PC-9 (cell line): ENCODE results near the gene CUX1.

Experiments
- EZH2 ChIP-seq: fragments of 200-600 bp; sonication (generic); IDR thresholded peaks from 2 replicates; pipeline ENCODE4 v1.8.0; 2017; ENCODE audit warnings: antibody characterized with exemption, low read depth
- TF ChIP-seq, protein P1 (sequence below): fragments of 200-600 bp; sonication (generic); conservative IDR thresholded peaks from 2 replicates; pipeline ENCODE4 v1.6.1; 2017; ENCODE audit warnings: mixed run types, antibody characterized with exemption, mild to moderate bottlenecking, moderate library complexity

DNA sequence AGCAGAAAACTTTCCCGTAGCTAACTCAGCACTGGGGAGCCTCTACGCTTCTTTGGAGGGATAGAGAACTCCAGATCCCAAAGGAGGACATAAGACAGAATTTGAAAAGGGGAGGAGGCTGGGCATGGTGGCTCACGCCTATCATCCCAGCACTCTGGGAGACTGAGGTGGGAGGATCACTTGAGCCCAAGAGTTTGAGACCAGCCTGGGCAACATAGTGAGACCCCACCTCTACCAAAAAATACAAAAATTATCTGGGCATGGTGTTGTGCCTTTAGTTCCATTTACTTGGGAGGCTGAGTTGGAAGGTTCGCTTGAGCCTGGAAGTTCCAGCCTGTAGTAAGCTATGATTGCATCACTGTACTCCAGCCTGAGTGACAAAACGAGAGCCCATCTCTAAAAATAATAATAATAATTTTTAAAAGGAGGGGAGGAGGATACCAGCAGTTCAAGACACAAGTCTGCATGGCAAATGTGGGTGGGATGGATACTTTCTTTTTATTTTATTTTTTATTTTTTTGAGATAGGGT, 303.3 kb downstream of the CUX1 start:
- no peak for TF ChIP-seq EZH2
- TF ChIP-seq, protein P1, sequence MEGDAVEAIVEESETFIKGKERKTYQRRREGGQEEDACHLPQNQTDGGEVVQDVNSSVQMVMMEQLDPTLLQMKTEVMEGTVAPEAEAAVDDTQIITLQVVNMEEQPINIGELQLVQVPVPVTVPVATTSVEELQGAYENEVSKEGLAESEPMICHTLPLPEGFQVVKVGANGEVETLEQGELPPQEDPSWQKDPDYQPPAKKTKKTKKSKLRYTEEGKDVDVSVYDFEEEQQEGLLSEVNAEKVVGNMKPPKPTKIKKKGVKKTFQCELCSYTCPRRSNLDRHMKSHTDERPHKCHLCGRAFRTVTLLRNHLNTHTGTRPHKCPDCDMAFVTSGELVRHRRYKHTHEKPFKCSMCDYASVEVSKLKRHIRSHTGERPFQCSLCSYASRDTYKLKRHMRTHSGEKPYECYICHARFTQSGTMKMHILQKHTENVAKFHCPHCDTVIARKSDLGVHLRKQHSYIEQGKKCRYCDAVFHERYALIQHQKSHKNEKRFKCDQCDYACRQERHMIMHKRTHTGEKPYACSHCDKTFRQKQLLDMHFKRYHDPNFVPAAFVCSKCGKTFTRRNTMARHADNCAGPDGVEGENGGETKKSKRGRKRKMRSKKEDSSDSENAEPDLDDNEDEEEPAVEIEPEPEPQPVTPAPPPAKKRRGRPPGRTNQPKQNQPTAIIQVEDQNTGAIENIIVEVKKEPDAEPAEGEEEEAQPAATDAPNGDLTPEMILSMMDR: no peak
